Upper lobe of left lung (tissue), 4 donors: ENCODE results near the gene KAT2A.

Experiments used
- CTCF ChIP-seq, 6 experiments: fragments of 450-650 bp in 4 of 6; fragments of 200-600 bp in 2 of 6; sonication (generic) in 2 of 6; IDR thresholded peaks; one replicate each; pipeline ENCODE4 v1.5.1; 2016 to 2019; ENCODE audit warnings: antibody characterized with exemption in 6 of 6
- EP300 ChIP-seq, 4 donors: sonication (generic); formaldehyde crosslinking; IDR thresholded peaks; one replicate each; pipeline ENCODE4 v1.5.1; 2017; ENCODE audit warnings: antibody characterized with exemption in 4 of 4, control low read depth in 2 of 4
- POLR2A ChIP-seq, 4 donors: fragments of 450-650 bp; IDR thresholded peaks; one replicate each; pipeline ENCODE4 v1.5.1; 2016 to 2017; ENCODE audit warnings: antibody characterized with exemption in 4 of 4, mild to moderate bottlenecking in 2 of 4

GRCh38 chr17:42166196-42166763 is 45.1 kb upstream of the KAT2A start:
- no peak for TF ChIP-seq CTCF (IDR thresholded peaks at IDR 0.05)
- no peak for TF ChIP-seq EP300 (IDR thresholded peaks at IDR 0.05)
- TF ChIP-seq POLR2A (IDR thresholded peaks at IDR 0.05) = no peak
